H7 (cell line): Measurements from ENCODE around the gene RAB43. TPM values are rescaled to one million over a fixed set of nuclear protein-coding genes. Genes with fewer than 3 reads are reported as not detected.

ENCODE experiments used
- total RNA-seq: library from RNA; depleted of rRNA; stranded (reverse); fragments of >200 nt; shearing (Covaris generic); gene quantifications from 2 replicates; pipeline ENCODE4 v1.2.3, GENCODE V29; 2014; rRNA removed

RAB43 gene
- total RNA-seq, 1 experiment from 2014 or later = 39.4 TPM

Other genes with a start within 250 kb of the RAB43 start
- gene ACAD9, start 242.2 kb downstream of the RAB43 start, total RNA-seq = 20.1 and 20.4 TPM in 2 replicates
- gene CFAP92, start 127.7 kb downstream of the RAB43 start, total RNA-seq = 0.87 and 1.7 TPM in 2 replicates
- gene EFCC1, start 120.5 kb downstream of the RAB43 start, total RNA-seq = 0.21 and 0.81 TPM in 2 replicates
- gene GP9, start 61.0 kb downstream of the RAB43 start, total RNA-seq = not detected in 2 replicates
- 24.1 and 26.2 TPM in 2 replicates for gene ISY1, start 39.3 kb upstream of the RAB43 start, total RNA-seq
- gene CNBP, start 62.1 kb upstream of the RAB43 start, total RNA-seq = 351 and 430 TPM in 2 replicates
- 138 TPM in 2 replicates for gene COPG1, start 127.8 kb upstream of the RAB43 start, total RNA-seq
- gene HMCES, start 157.1 kb upstream of the RAB43 start, total RNA-seq = 28.1 and 32.0 TPM in 2 replicates